Activated T-cell treated with anti-CD3 and anti-CD28 coated beads, Interleukin-2, amount 50 U/mL, for 72 hours (primary cell): ENCODE measurements around the gene EIF4E2. TPM values are rescaled to one million over a fixed set of nuclear protein-coding genes. Genes with fewer than 3 reads are reported as not detected.
A peak's percentile ranks its signal among the peaks of the same experiment; 100 is the strongest.

ENCODE experiments used
- ATAC-seq, 2 donors: fragments of 150-1000 bp; cut with Tn5 transposase; replicated peaks in 1 of 2; 2 replicates each; pipeline ENCODE4 v1.10.0; 2021; ENCODE audit warnings: moderate library complexity in 2 of 2, mild to moderate bottlenecking in 1 of 2
- DNase-seq, 2 donors: peaks; one replicate each; pipeline ENCODE4 v3.0.0; 2021 to 2022; ENCODE audit warnings: mixed read lengths in 1 of 2
- H3K27ac Mint-ChIP-seq: one replicate; pipeline ENCODE4 v1.8.0; 2022; ENCODE audit warnings: mild to moderate bottlenecking, moderate library complexity, mixed read lengths
- H3K27me3 Mint-ChIP-seq: one replicate; pipeline ENCODE4 v1.8.0; 2022; ENCODE audit warnings: low read depth, mixed read lengths
- H3K36me3 Mint-ChIP-seq, 2 donors: one replicate each; pipeline ENCODE4 v1.8.0; 2022; ENCODE audit warnings: mixed read lengths in 2 of 2, mild to moderate bottlenecking in 1 of 2; ENCODE audit not compliant: insufficient read depth in 2 of 2
- H3K4me1 Mint-ChIP-seq: one replicate; pipeline ENCODE4 v1.8.0; 2022; ENCODE audit warnings: low read depth, mixed read lengths
- H3K4me3 Mint-ChIP-seq, 2 donors: one replicate each; pipeline ENCODE4 v1.8.0; 2022; ENCODE audit warnings: mild to moderate bottlenecking in 2 of 2, mixed read lengths in 2 of 2, moderate library complexity in 2 of 2
- H3K9me3 Mint-ChIP-seq, 2 donors: one replicate each; pipeline ENCODE4 v1.8.0; 2022; ENCODE audit warnings: mixed read lengths in 2 of 2
- total RNA-seq, 2 donors: library from RNA; stranded (reverse); gene quantifications; one replicate each; pipeline ENCODE4 v1.2.3, GENCODE V29; 2022

Gene EIF4E2
- total RNA-seq, 2 donors from 2014 or later, result 42.6 to 42.7 TPM

- ATAC-seq (no peak), DNase-seq (no peak)
- Mint-ChIP-seq H3K4me1 (peaks cover 6% of the 10 kb centered on the region), H3K27me3 (no peaks in the 10 kb centered on the region), H3K9me3 (no peaks in the 10 kb centered on the region), H3K36me3 (no peaks in the 10 kb centered on the region), H3K27ac (no peak overlapping the region), H3K4me3 (no peak overlapping the region)
Observed at GRCh38 chr2:232588031-232588430, 37.5 kb downstream of the EIF4E2 start.

DNA sequence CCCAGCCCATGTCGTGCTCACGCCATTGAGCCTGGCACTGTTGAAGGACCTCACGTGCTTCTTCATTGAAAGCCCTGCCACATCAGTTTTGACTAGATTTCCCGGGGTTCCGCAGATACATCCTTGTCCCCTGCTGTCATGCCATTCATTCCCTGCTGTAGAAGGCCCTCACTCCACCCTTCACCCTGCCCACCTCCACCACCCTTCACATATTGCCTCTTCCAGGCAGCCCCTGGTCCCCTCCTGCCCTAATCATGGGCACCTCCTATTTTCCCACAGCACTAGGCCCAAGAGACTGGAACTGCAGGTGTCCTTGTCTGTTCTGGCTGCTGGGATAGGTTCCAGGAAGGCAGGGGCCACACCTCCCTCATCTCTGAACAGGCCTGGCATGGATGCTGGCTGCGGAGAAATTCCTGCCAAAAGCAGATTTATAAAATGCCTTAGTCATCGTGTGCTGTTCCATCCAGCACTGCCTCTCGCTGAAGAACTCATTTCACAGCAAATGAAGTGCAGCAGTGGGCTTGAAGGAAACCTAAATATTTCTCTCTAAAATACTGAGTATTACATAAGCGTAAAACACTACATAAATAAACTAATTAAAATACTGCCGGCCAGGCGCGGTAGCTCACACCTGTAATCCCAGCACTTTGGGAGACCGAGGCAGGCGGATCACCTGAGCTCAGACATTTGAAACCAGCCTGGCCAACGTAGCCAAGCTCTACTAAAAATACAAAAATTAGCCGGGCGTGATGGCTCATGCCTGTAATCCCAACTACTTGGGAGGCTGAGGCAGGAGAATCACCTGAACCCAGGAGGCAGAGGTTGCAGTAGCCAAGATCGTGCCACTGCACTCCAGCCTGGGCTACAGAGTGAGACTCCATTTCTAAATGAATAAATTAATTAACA, 38.4 kb downstream of the EIF4E2 start:
- no peaks in the 10 kb centered on the region for H3K27me3 Mint-ChIP-seq
- H3K4me3 Mint-ChIP-seq, result no peak overlapping the region
- no peak for ATAC-seq
- H3K9me3 Mint-ChIP-seq, result no peaks in the 10 kb centered on the region
- H3K36me3 Mint-ChIP-seq, result no peaks in the 10 kb centered on the region
- H3K27ac Mint-ChIP-seq, result no peak overlapping the region
- no peak for DNase-seq
- H3K4me1 Mint-ChIP-seq, result peaks cover 11% of the 10 kb centered on the region

DNA sequence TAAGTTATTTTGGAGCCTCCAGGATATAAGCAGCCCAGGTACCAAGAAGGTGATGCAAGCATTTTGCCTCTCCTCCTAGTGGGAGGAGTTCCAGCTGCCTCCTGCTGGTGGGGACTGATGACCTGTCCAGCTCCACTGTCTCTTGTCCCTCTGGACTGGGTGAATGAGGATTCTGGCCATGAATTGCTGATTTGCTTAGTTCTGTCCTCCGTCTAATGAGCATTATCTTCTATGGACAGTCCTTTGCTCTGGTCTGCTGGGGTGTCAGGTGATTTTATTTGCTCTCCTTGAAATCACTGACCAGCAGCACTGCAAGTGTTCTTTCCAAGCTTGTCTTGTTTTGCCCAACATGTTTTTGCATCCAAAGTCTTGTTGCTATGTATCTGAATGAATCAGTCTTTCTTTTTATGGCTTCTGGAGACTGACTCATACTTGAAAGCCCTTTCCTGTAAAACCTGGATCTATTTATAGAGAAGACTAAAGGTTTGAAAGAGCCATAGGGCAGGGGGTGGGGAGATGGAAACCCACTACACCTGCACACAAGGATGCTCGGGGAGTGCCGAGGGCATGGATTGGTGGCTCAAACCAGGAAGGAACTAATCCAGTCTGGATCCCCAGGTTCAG, 42.4 kb downstream of the EIF4E2 start:
- H3K27ac Mint-ChIP-seq, result peak overlapping the region; percentile 82
- DNase-seq, result peak; percentile 8
- H3K4me1 Mint-ChIP-seq, result peaks cover 11% of the 10 kb centered on the region
- peak overlapping the region in 1 of 2 donors; percentile 40 for H3K4me3 Mint-ChIP-seq
- H3K36me3 Mint-ChIP-seq, result no peaks in the 10 kb centered on the region
- H3K9me3 Mint-ChIP-seq, result no peaks in the 10 kb centered on the region
- peak; percentile 87 to 88 for ATAC-seq
- H3K27me3 Mint-ChIP-seq, result no peaks in the 10 kb centered on the region

GRCh38 chr2:232593982-232594381, 43.5 kb downstream of the EIF4E2 start:
- Mint-ChIP-seq H3K9me3 (no peaks in the 10 kb centered on the region), H3K27me3 (no peaks in the 10 kb centered on the region), H3K4me1 (peaks cover 11% of the 10 kb centered on the region), H3K4me3 (no peak overlapping the region), H3K27ac (no peak overlapping the region), H3K36me3 (no peaks in the 10 kb centered on the region)
- DNase-seq (no peak), ATAC-seq (no peak)

DNA sequence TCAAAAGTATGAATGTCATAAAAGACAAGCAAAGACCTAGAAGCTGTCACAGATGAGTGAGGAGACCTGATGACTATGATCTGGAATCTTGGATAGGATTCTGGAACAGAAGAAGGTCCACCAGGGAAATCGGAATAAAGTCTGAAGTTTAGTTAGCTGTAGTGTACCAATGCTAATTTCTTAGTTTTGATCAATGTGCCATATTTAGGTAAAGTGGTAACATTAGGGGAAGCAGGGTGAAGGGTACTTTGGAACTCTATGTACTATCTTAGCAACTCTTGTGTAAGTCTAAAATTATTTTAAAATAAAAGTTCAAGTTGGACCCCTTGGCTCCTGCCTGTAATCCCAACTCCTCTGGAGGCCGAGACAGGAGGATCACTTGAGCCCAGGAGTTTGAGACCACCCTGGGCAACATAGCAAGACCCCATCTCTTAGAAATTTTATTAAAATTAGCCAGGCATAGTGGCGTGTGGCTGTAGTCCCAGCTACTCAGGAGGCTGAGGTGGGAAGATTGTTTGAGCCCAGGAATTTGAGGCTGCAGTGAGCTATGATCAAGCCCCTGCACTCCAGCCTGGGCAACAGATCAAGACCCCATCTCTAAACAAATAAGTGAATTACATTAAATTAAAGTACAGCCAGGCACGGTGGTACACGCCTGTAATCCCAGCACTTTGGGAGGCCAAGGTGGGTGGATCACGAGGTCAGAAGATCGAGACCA, 47.0 kb downstream of the EIF4E2 start:
- Mint-ChIP-seq H3K4me3 (no peak overlapping the region), H3K9me3 (no peaks in the 10 kb centered on the region), H3K27me3 (no peaks in the 10 kb centered on the region), H3K27ac (no peak overlapping the region), H3K4me1 (peaks cover 10% of the 10 kb centered on the region), H3K36me3 (no peaks in the 10 kb centered on the region)
- ATAC-seq, result no peak
- DNase-seq, result no peak

GRCh38 chr2:232598293-232598692, 47.8 kb downstream of the EIF4E2 start:
- Mint-ChIP-seq H3K9me3 (no peaks in the 10 kb centered on the region), H3K27me3 (peaks cover 2% of the 10 kb centered on the region), H3K4me3 (no peak overlapping the region), H3K4me1 (peaks cover 3% of the 10 kb centered on the region), H3K27ac (no peak overlapping the region), H3K36me3 (no peaks in the 10 kb centered on the region)
- DNase-seq (no peak), ATAC-seq (no peak)

- ATAC-seq (no peak), DNase-seq (no peak)
- H3K36me3 Mint-ChIP-seq, result no peaks in the 10 kb centered on the region
- no peak overlapping the region for H3K27ac Mint-ChIP-seq
- no peaks in the 10 kb centered on the region for H3K9me3 Mint-ChIP-seq
- peaks cover 16% of the 10 kb centered on the region for H3K27me3 Mint-ChIP-seq
- H3K4me3 Mint-ChIP-seq, result no peak overlapping the region
- H3K4me1 Mint-ChIP-seq, result no peaks in the 10 kb centered on the region
Observed at GRCh38 chr2:232600053-232600773, 49.7 kb downstream of the EIF4E2 start.

- H3K27me3 Mint-ChIP-seq, result peaks cover 16% of the 10 kb centered on the region
- DNase-seq (no peak), ATAC-seq (no peak)
- no peaks in the 10 kb centered on the region for H3K4me1 Mint-ChIP-seq
- no peak overlapping the region for H3K27ac Mint-ChIP-seq
- H3K4me3 Mint-ChIP-seq, result no peak overlapping the region
- no peaks in the 10 kb centered on the region for H3K9me3 Mint-ChIP-seq
- H3K36me3 Mint-ChIP-seq, result no peaks in the 10 kb centered on the region
Observed at GRCh38 chr2:232603283-232603682, 52.8 kb downstream of the EIF4E2 start.

- no peak overlapping the region for H3K4me3 Mint-ChIP-seq
- H3K36me3 Mint-ChIP-seq, result no peaks in the 10 kb centered on the region
- no peaks in the 10 kb centered on the region for H3K4me1 Mint-ChIP-seq
- H3K9me3 Mint-ChIP-seq, result no peaks in the 10 kb centered on the region
- H3K27ac Mint-ChIP-seq, result no peak overlapping the region
- H3K27me3 Mint-ChIP-seq, result peaks cover 16% of the 10 kb centered on the region
- ATAC-seq, result no peak
- no peak for DNase-seq
Observed at GRCh38 chr2:232604535-232604934, 54.0 kb downstream of the EIF4E2 start.

DNA sequence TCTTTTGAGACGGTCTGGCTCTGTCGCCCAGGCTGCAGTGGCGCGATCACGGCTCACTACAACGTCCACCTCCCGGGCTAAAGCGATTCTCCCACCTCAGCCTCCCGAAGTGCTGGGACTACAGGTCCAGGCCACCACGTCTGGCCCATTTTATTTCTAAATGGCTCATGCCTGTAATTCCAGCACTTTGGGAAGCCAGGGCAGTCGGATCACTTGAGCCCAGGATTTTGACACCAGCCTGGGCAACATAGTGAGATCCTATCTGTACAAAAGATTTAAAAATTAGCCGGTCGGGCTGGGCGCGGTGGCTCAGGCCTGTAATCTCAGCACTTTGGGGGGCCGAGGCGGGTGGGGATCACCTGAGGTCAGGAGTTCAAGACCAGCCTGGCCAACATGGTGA, 56.5 kb downstream of the EIF4E2 start:
- Mint-ChIP-seq H3K36me3 (no peaks in the 10 kb centered on the region), H3K9me3 (no peaks in the 10 kb centered on the region), H3K4me1 (no peaks in the 10 kb centered on the region), H3K4me3 (no peak overlapping the region), H3K27ac (no peak overlapping the region), H3K27me3 (peaks cover 16% of the 10 kb centered on the region)
- DNase-seq, result no peak
- no peak for ATAC-seq

DNA sequence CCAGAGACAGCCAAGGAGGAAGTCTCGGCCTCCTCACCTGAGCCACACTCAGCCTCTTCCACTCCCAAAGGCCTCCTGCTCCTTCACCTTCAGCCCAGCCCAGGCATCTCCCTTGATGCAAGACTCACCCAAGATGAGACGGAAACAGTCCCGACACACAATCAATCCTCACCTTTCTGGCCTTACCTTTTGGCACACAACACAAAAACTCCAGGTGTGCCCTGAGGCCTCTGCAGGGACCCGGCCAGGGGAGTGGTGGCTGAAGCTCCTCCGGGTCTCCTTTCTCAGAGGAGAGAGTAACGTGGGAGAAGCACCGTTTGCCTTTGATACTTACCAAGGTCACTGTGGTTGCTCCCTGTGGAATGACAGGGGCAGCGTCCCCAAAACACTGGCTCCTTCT, 59.1 kb downstream of the EIF4E2 start:
- Mint-ChIP-seq H3K27me3 (peaks cover under 1% of the 10 kb centered on the region), H3K36me3 (no peaks in the 10 kb centered on the region), H3K4me3 (no peak overlapping the region), H3K9me3 (no peaks in the 10 kb centered on the region), H3K4me1 (no peaks in the 10 kb centered on the region), H3K27ac (no peak overlapping the region)
- DNase-seq (no peak), ATAC-seq (no peak)

- Mint-ChIP-seq H3K27ac (no peak overlapping the region), H3K9me3 (no peaks in the 10 kb centered on the region), H3K4me3 (no peak overlapping the region), H3K4me1 (no peaks in the 10 kb centered on the region), H3K36me3 (no peaks in the 10 kb centered on the region), H3K27me3 (no peaks in the 10 kb centered on the region)
- no peak for ATAC-seq
- DNase-seq, result no peak
Observed at GRCh38 chr2:232610081-232610480, 59.6 kb downstream of the EIF4E2 start.

GRCh38 chr2:232611061-232611460, 60.6 kb downstream of the EIF4E2 start:
- H3K4me3 Mint-ChIP-seq, result no peak overlapping the region

More at GRCh38 chr2:232611061-232611460, 60.6 kb downstream of the EIF4E2 start:
- H3K36me3 Mint-ChIP-seq, result no peaks in the 10 kb centered on the region
- DNase-seq (no peak), ATAC-seq (no peak)
- no peak overlapping the region for H3K27ac Mint-ChIP-seq
- no peaks in the 10 kb centered on the region for H3K4me1 Mint-ChIP-seq
- no peaks in the 10 kb centered on the region for H3K9me3 Mint-ChIP-seq
- H3K27me3 Mint-ChIP-seq, result no peaks in the 10 kb centered on the region
